GM12892 (cell line): Measurements from ENCODE around the gene CD300E.

ENCODE experiments used
- DNase-seq: peaks from one replicate; pipeline ENCODE4 v3.0.0; 2011; ENCODE audit not compliant: insufficient read length
- FAIRE-seq: peaks from 2 replicates; lab custom pipeline; 2011; peaks lifted over from hg19 to GRCh38; lab: Jason Lieb, UNC
- POLR2A ChIP-seq: IDR thresholded peaks from 2 replicates; pipeline ENCODE4 v1.6.1; 2011; ENCODE audit warnings: low read depth, low read length, control low read depth
- POLR2AphosphoS5 ChIP-seq: IDR thresholded peaks from 2 replicates; pipeline ENCODE4 v1.6.1; 2011; ENCODE audit warnings: low read depth, low read length, control low read depth
- TAF1 ChIP-seq: IDR thresholded peaks from 2 replicates; pipeline ENCODE4 v1.6.1; 2011; ENCODE audit warnings: low read depth, mild to moderate bottlenecking, control low read depth, low read length, borderline replicate concordance

Gene CD300E

GRCh38 chr17:74606050-74606449, 17.5 kb downstream of the CD300E start:
- no peak for TF ChIP-seq TAF1
- TF ChIP-seq POLR2A, result no peak
- no peak for TF ChIP-seq POLR2AphosphoS5
- FAIRE-seq (no peak), DNase-seq (no peak)

GRCh38 chr17:74605361-74605760, 18.2 kb downstream of the CD300E start:
- DNase-seq (no peak), FAIRE-seq (no peak)
- TF ChIP-seq TAF1 (no peak), POLR2A (no peak), POLR2AphosphoS5 (no peak)

- DNase-seq, result no peak
- TF ChIP-seq POLR2AphosphoS5, result no peak
- no peak for TF ChIP-seq POLR2A
- TF ChIP-seq TAF1, result no peak
- no peak for FAIRE-seq
These were observed 18.8 kb downstream of the CD300E start for GRCh38 chr17:74604761-74605160.

- no peak for DNase-seq
- TF ChIP-seq POLR2AphosphoS5 (no peak), TAF1 (no peak), POLR2A (no peak)
- no peak for FAIRE-seq
These were observed 19.3 kb downstream of the CD300E start for GRCh38 chr17:74604200-74604599.

GRCh38 chr17:74603746-74604145, 19.8 kb downstream of the CD300E start:
- DNase-seq, result no peak
- TF ChIP-seq TAF1 (no peak), POLR2AphosphoS5 (no peak), POLR2A (no peak)
- no peak for FAIRE-seq

- FAIRE-seq (no peak), DNase-seq (no peak)
- TF ChIP-seq POLR2AphosphoS5 (no peak), POLR2A (no peak), TAF1 (no peak)
These were observed 20.4 kb downstream of the CD300E start for GRCh38 chr17:74603037-74603635.

- TF ChIP-seq TAF1 (no peak), POLR2A (no peak), POLR2AphosphoS5 (no peak)
- DNase-seq (no peak), FAIRE-seq (peak; percentile 21)
These were observed 21.5 kb downstream of the CD300E start for GRCh38 chr17:74601944-74602572.

GRCh38 chr17:74599448-74599939, 24.0 kb downstream of the CD300E start:
- no peak for FAIRE-seq
- TF ChIP-seq TAF1, result no peak
- TF ChIP-seq POLR2AphosphoS5, result no peak
- no peak for TF ChIP-seq POLR2A
- DNase-seq, result no peak

- no peak for FAIRE-seq
- DNase-seq, result no peak
- TF ChIP-seq POLR2A, result no peak
These were observed 24.5 kb downstream of the CD300E start for GRCh38 chr17:74599023-74599399.

- FAIRE-seq (no peak), DNase-seq (no peak)
- TF ChIP-seq TAF1 (no peak), POLR2A (no peak), POLR2AphosphoS5 (no peak)
These were observed 25.1 kb downstream of the CD300E start for GRCh38 chr17:74598346-74599022.

- no peak for TF ChIP-seq POLR2A
- TF ChIP-seq POLR2AphosphoS5, result no peak
- TF ChIP-seq TAF1, result no peak
- DNase-seq, result no peak
- no peak for FAIRE-seq
These were observed 26.3 kb downstream of the CD300E start for GRCh38 chr17:74597069-74597790.

GRCh38 chr17:74595037-74595750, 28.3 kb downstream of the CD300E start:
- FAIRE-seq (no peak), DNase-seq (no peak)
- TF ChIP-seq TAF1 (no peak), POLR2A (no peak), POLR2AphosphoS5 (no peak)
